Measurements from ENCODE around the gene HTR5A. TPM values are rescaled to one million over a fixed set of nuclear protein-coding genes. Genes with fewer than 3 reads are reported as not detected.

HTR5A gene
- total and polyA plus RNA-seq, 10 of the 15 experiments (the other 5 are each of a cell fraction or from before 2014, with no cell fraction given) = not detected

DNA sequence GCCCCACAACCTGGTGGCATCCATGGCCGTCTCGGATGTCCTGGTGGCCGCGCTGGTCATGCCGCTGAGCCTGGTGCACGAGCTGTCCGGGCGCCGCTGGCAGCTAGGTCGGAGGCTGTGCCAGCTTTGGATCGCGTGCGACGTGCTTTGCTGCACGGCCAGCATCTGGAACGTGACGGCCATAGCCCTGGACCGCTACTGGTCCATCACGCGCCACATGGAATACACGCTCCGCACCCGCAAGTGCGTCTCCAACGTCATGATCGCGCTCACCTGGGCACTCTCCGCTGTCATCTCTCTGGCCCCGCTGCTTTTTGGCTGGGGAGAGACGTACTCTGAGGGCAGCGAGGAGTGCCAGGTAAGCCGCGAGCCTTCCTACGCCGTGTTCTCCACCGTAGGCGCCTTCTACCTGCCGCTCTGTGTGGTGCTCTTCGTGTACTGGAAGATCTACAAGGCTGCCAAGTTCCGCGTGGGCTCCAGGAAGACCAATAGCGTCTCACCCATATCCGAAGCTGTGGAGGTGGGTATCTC, 1.1 kb downstream of the HTR5A start:
- Histone ChIP-seq H3K9ac (ENCODE audit: control insufficient read depth, insufficient read depth, low read length) (no peak overlapping the region), H2AFZ (ENCODE audit: control insufficient read depth, low read depth, low read length) (no peak overlapping the region), H3K4me2 (ENCODE audit: control insufficient read depth, insufficient read depth) (no peak overlapping the region), H3K36me3 (ENCODE audit: control insufficient read depth in 2 of 2, insufficient read depth in 2 of 2, low read length in 1 of 2) (no peaks in the 10 kb centered on the region), H4K20me1 (ENCODE audit: control insufficient read depth, insufficient read depth) (no peaks in the 10 kb centered on the region), H3K4me1 (ENCODE audit: control insufficient read depth, insufficient read depth, low read length) (no peaks in the 10 kb centered on the region), H3K9me3 (replicated peaks; ENCODE audit: control insufficient read depth, insufficient read depth, low read length) (no peaks in the 10 kb centered on the region), H3K4me3 (no peak overlapping the region), H3K79me2 (ENCODE audit: control insufficient read depth, insufficient read depth, low read length) (no peaks in the 10 kb centered on the region), H3K27me3 (replicated peaks in 1 of 2; ENCODE audit: control insufficient read depth in 2 of 2, insufficient read depth in 2 of 2, low read length in 1 of 2) (no peaks in the 10 kb centered on the region), H3K27ac (ENCODE audit: control insufficient read depth, insufficient read depth) (no peak overlapping the region)
- ChIA-PET SMC1A (ENCODE audit: uncharacterized antibody, unreplicated experiment) (no interaction called here), RAD21 (ENCODE audit: unreplicated experiment) (no interaction called here), POLR2A (no interaction called here), CTCF (no interaction called here)
- in situ Hi-C loops (cut with MboI) (no loop called here), intact Hi-C loops (cut with micrococcal nuclease; ENCODE audit: unreplicated experiment) (no loop called here)
- no TSS peak for BruUV-seq (replicated peaks)
- 73% methylated on average over 43 of the region's 43 CpGs for WGBS (ENCODE audit: insufficient coverage, insufficient replicate concordance, low lambda C conversion rate, missing lambda C conversion rate)
- DNase-seq (ENCODE audit: low read depth, low spot score) (no peak), FAIRE-seq (no peak), ATAC-seq (no peak)
- TF ChIP-seq FOXK2 (IDR thresholded peaks at IDR 0.05) = no peak
- TF ChIP-seq, protein P1, sequence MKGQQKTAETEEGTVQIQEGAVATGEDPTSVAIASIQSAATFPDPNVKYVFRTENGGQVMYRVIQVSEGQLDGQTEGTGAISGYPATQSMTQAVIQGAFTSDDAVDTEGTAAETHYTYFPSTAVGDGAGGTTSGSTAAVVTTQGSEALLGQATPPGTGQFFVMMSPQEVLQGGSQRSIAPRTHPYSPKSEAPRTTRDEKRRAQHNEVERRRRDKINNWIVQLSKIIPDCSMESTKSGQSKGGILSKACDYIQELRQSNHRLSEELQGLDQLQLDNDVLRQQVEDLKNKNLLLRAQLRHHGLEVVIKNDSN (IDR thresholded peaks at IDR 0.05; ENCODE audit: borderline replicate concordance, extremely low read length, insufficient read depth, low read depth, low read length) = no peak
- TF ChIP-seq SPI1 (IDR thresholded peaks at IDR 0.05; ENCODE audit: borderline replicate concordance, insufficient read depth, low read depth, low read length) = no peak
- no peak for TF ChIP-seq NR2F1 (conservative IDR thresholded peaks at IDR 0.05)
- no peak for TF ChIP-seq ZNF207 (IDR thresholded peaks at IDR 0.05; ENCODE audit: borderline replicate concordance)
- TF ChIP-seq SREBF2 (IDR thresholded peaks at IDR 0.05; ENCODE audit: low read length) = no peak
- no peak for TF ChIP-seq SRF (IDR thresholded peaks at IDR 0.05; ENCODE audit: low read depth in 2 of 2, low read length in 2 of 2)
- TF ChIP-seq DPF2 (IDR thresholded peaks at IDR 0.05) = no peak
- TF ChIP-seq CBX3 (IDR thresholded peaks at IDR 0.05; ENCODE audit: borderline replicate concordance, low read depth) = no peak
- TF ChIP-seq CREM (IDR thresholded peaks at IDR 0.05; ENCODE audit: low read depth) = no peak
- TF ChIP-seq PML (IDR thresholded peaks at IDR 0.05; ENCODE audit: low read length) = no peak
- no peak for TF ChIP-seq HDGF (IDR thresholded peaks at IDR 0.05)
- TF ChIP-seq RCOR1 (conservative IDR thresholded peaks at IDR 0.05; ENCODE audit: low read depth, low read length) = no peak
- TF ChIP-seq POLR2AphosphoS5 (IDR thresholded peaks at IDR 0.05; ENCODE audit: low read length) = no peak
- TF ChIP-seq JUNB (IDR thresholded peaks at IDR 0.05) = no peak
- TF ChIP-seq MYC (IDR thresholded peaks at IDR 0.05; ENCODE audit: insufficient read depth, insufficient read length, insufficient replicate concordance, low read length, severe bottlenecking) = no peak
- TF ChIP-seq TAF1 (IDR thresholded peaks at IDR 0.05; ENCODE audit: borderline replicate concordance, low read depth, low read length) = no peak

Measured in GM12878 (cell line).